Midbrain (tissue), 1 donor: ENCODE results near the gene HELZ.
"Not testable (repeated sequence)": the region's sequence is repeated elsewhere in the genome, so short reads cannot be mapped to it uniquely, and the experiment has no call there.

Experiments
- DNase-seq: peaks from one replicate; lab custom pipeline; 2025; lab: John Stamatoyannopoulos, UW

Gene HELZ

DNA sequence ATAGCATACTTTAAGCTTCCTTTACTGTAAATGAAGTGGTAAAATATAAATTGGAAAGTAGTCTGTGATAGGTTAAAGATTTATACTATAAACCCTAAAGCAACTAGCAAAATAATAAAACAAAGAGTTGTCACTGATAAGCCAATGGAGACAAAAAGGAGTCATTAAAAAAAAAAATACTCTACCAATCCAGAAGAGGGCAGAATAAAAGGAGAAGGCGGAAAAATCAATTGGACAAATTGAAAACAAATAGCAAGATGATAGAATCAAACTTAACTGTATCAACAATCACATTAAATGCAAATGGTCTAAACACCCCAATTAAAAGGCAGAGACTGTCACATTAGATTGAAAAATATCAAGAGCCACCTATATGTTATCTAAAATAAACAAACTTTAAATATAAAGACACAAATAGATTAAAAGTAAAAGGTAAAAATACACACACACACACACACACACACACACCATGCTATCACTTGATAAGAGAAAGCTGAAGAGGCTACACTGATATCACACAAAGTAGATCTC, 128.9 kb downstream of the HELZ start:
- no peak for DNase-seq

DNA sequence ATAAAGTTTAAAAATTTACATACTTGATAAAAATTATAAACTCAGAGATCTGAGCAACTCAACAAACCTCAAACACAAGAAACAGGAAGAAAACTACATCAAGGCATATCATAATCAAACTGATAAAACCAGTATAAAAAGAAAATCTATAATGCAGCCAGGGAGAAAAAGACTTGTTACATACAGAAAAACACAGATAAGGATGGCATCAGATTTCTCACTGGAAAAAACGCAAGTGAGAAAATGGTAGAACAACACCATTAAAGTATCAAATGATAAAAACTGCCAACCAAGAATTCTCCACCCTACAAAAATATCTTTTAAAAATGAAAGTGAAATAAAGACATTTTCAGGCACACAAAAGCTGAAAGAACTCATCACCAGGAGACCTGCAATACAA, 129.6 kb downstream of the HELZ start:
- DNase-seq = no peak

DNA sequence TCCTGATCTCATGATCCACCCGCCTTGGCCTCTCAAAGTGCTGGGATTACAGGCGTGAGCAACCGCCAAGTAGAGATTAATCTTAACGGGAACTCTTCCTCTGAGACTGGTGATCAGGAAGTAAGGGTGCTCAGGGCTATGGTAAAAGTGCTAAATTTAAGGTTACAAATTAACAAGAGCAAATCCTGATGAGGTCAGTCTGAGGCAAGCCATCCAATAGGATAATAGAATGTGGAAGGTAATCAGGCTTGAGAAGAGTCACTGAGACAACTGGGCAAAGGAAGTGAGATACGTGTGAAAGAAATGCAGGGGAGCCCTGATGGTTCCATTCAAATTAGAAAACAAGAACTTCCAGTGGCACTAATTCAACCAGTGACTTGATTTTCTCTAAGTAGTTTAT, 131.5 kb downstream of the HELZ start:
- no peak for DNase-seq

- DNase-seq = no peak
These were observed 133.2 kb downstream of the HELZ start for GRCh38 chr17:67111808-67112207.

GRCh38 chr17:67111327-67111726, 133.7 kb downstream of the HELZ start:
- DNase-seq = no peak

DNA sequence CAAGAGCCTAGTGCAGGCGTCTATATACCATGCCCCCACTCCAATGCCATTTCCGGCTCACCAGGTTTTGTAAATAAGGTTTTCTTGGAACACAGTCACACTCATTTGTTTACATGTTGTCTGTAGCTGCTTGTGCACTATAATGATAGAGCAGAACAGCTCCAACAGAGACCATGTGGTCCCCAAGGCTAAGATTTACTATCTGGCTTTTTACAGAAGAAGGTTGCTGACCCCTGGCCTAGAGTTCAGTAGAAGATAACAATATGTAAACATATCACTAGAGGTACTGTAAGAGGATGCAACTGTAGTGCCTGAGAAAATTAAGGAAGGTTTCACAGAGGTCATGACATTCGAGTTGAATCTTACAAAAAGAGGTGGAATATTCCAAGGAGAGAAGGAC, 134.4 kb downstream of the HELZ start:
- DNase-seq = no peak

- DNase-seq = no peak
These were observed 135.9 kb downstream of the HELZ start for GRCh38 chr17:67109111-67109510.

- peak; percentile 2 for DNase-seq
These were observed 136.9 kb downstream of the HELZ start for GRCh38 chr17:67107811-67108775.

GRCh38 chr17:67107171-67107570, 137.8 kb downstream of the HELZ start:
- no peak for DNase-seq

GRCh38 chr17:67105213-67105612, 139.8 kb downstream of the HELZ start:
- no peak for DNase-seq

- not testable (repeated sequence) for DNase-seq
These were observed 140.4 kb downstream of the HELZ start for GRCh38 chr17:67104641-67105040.

DNA sequence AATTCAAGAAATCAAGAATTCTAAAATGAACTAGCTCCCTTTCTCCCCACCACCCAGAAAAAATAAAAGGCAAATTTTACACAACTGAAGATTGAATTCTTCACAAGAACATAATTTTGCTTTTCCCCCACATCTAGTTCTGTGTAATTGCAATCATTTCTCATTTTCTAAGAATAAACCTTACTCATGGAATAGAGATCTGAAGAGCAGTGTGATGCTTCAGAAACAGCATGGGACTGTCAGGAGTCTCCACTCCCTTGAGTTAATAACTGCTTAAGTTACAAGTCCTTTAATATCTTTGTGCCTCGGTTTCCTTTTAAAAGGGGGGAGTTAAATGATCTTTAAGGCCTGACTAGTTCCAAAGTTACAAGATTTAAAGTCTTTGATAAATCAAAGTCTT, 147.0 kb downstream of the HELZ start:
- no peak for DNase-seq

DNA sequence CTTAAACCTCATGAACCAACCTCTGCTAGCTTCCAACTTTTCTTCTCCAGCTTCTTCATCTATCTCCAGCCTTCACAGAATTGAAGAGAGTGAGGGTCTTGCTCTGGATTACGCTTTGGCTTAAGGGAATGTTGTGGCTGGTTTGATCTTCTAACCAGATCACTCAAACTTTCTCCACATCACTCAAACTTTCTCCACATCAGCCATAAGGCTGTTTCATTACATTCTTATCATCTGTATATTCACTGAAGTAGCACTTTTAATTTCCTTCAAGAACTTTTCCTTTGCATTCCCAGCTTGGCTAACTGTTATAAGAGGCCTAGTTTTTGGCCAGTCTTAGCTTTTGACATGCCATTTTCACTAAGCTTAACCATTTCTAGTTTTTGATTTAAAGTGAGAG, 148.4 kb downstream of the HELZ start:
- DNase-seq = no peak

DNA sequence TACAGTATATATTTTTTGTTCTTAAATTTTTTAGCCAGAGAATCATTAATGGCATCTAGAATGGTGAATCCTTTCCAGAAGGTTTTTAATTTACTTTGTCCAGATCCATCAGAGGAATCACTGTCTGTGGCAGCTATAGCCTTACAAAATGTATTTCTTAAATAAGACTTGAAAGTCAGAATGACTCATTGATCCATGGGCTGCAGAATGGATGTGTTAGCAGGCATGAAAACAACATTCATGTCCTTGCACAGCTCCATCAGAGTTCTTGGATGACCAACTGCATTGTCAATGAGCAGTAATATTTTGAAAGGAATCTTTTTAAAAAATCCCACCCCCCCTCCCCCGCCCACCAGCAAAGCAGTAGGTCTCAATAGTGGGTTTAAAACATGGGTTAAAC, 149.2 kb downstream of the HELZ start:
- no peak for DNase-seq

- DNase-seq = not testable (repeated sequence)
These were observed 149.7 kb downstream of the HELZ start for GRCh38 chr17:67095291-67095690.

GRCh38 chr17:67093348-67093747, 151.6 kb downstream of the HELZ start:
- DNase-seq = no peak

DNA sequence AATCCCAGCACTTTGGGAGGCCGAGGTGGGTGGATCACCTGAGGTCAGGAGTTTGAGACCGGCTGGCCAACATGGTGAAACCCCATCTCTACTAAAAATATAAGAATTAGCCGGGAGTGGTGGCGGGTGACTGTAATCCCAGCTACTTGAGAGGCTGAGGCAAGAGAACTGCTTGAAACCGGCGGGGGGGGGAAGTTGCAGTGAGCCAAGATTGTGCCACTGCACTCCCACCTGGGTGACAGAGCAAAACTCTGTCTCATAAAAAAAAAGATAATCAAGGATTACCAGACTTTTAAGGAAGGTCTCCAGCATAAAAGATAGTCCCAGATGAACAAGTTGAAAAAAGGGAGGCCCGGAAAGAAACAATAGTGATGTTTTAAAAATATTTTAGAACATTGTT, 152.3 kb downstream of the HELZ start:
- DNase-seq = not testable (repeated sequence)

DNA sequence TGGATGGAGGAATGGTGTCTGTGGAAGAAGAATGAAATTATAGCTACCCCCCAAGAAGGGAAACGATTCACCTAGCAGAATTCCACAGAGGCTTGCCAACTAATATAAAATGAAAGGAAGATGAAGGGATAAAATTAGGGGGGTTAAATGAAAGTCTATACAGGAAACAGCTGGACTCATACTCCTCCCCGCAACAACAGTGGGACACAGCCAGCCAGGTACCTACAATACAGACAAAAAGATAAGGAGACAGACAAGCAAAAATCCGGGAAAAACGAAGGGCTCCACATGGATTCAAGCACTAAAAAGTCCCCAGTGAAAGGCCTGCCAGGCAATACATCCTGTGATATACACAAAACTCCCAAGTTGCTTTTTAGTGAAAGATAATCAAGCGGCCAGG, 152.7 kb downstream of the HELZ start:
- no peak for DNase-seq

GRCh38 chr17:67090341-67090740, 154.7 kb downstream of the HELZ start:
- DNase-seq = no peak

GRCh38 chr17:67088639-67089038, 156.4 kb downstream of the HELZ start:
- DNase-seq = no peak

DNA sequence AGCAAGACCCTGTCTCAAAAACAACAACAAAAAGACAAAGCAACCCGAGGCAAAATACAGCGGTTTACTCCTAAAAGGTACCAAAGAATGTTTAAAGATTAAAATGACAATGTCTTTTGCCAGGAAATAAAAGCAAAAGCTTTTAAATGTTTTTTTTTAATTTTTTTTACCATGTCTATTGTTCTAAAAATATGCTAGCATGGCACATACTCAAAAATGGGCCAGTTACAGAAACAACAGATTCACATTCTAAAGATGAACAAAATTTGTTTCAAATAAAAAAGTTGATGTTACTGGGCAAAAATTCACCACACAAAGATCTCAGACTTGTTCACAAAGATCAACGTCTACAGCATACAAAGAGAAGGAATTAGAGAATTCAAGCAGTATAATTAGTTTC, 159.6 kb downstream of the HELZ start:
- DNase-seq = no peak

DNA sequence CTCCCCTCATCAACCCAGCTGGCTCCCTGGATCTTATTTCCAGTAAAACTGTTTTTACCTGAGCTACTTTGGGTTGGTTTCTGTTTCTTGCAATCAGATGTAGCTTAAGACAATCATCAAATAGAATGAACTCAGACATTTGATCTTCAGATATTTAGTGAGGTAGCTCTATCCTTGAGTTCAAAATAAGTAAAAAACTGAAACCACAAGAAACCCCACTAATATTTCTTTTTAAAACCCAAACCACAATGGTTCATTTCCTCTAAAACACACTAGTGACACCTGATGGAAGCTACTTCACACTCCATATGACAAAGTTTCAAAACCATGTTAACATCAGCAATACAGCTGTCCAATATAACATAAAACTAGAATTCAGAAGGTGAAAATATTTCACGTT, 162.9 kb downstream of the HELZ start:
- DNase-seq = no peak

DNA sequence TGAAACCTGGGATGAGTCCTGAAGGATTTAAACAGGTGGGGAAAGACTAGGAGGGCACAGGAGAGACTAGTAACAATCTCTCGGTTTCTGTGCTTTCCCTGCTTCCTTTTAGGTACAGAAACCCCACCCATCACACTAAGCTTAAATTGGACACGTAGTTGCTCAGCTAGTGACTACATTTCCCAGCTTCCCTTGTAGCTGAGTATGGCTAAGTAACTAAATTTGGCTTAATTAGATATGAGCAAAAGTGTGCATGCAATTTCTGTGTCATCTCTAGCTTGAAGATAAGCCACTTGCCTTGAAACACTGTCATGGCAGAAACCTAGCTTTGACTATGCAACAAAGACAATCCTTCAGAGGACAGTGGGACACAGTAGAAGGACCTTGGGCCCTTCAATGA, 164.2 kb downstream of the HELZ start:
- no peak for DNase-seq

GRCh38 chr17:67079491-67079890, 165.5 kb downstream of the HELZ start:
- DNase-seq = no peak
